Endothelial cell of umbilical vein (primary cell): ENCODE results near the gene C10orf53. TPM values are rescaled to one million over a fixed set of nuclear protein-coding genes. Genes with fewer than 3 reads are reported as not detected.

Experiments
- BruUV-seq: library from RNA; stranded (reverse); fragments of 400-500 nt; replicated peaks from 2 replicates; lab custom pipeline; 2021; lab: Mats Ljungman, UMichigan
- CTCF ChIA-PET: fragments of 300-600, 350-600 bp; sonication (Branson Sonifier 250); formaldehyde crosslinking; loops from one replicate; lab custom pipeline; 2021; ENCODE audit warnings: antibody characterized with exemption, inconsistent platforms; lab: Charles Lee
- POLR2A ChIA-PET: fragments of 300-600, 350-600 bp; sonication (Branson Sonifier 250); formaldehyde crosslinking; loops from one replicate; lab custom pipeline; 2021; ENCODE audit warnings: antibody characterized with exemption, inconsistent platforms; lab: Charles Lee
- DNase-seq: peaks from one replicate; pipeline ENCODE4 v3.0.0-alpha.2; 2011; ENCODE audit warnings: low read depth, low spot score
- FAIRE-seq: peaks from 2 replicates; lab custom pipeline; 2011; peaks lifted over from hg19 to GRCh38; lab: Jason Lieb, UNC
- H2AFZ ChIP-seq: 2 replicates; pipeline ENCODE4 v1.6.0; 2012; ENCODE audit warnings: low read depth, low read length, control low read depth, inconsistent platforms
- H3K27ac ChIP-seq: 2 replicates; pipeline ENCODE4 v1.5.1; 2011; ENCODE audit warnings: low read depth, mild to moderate bottlenecking, control low read depth, low read length, moderate library complexity; ENCODE audit not compliant: insufficient read depth
- H3K27me3 ChIP-seq, 2 experiments: 2 replicates each; pipeline versions ENCODE4 v1.6.0 to v1.6.1; 2011; ENCODE audit warnings: low read length in 2 of 2, mixed read lengths in 1 of 2; ENCODE audit not compliant: control insufficient read depth in 2 of 2, insufficient read depth in 2 of 2
- H3K36me3 ChIP-seq, 2 experiments: 2 replicates in 1 of 2; 3 replicates in 1 of 2; pipeline ENCODE4 v1.5.1; 2011; ENCODE audit warnings: low read length in 2 of 2, mild to moderate bottlenecking in 1 of 2, moderate library complexity in 1 of 2; ENCODE audit not compliant: control insufficient read depth in 2 of 2, insufficient read depth in 2 of 2; ENCODE audit errors: extremely low read depth in 1 of 2
- H3K4me1 ChIP-seq: 3 replicates; pipeline ENCODE4 v1.5.1; 2011; ENCODE audit warnings: mild to moderate bottlenecking, low read length; ENCODE audit not compliant: control insufficient read depth, insufficient read depth; ENCODE audit errors: extremely low read depth
- H3K4me2 ChIP-seq: 2 replicates; pipeline ENCODE4 v1.6.1; 2011; ENCODE audit warnings: low read length, control low read depth, mixed read lengths; ENCODE audit not compliant: insufficient read depth
- H3K4me3 ChIP-seq, 3 experiments: fragments of 200-600 bp in 1 of 3; sonication (generic), shearing (Covaris generic) in 1 of 3; replicated peaks in 1 of 3; 2 replicates each; pipeline ENCODE4 v1.5.1; 2011 to 2016; ENCODE audit warnings: control low read depth in 3 of 3, low read length in 3 of 3, mild to moderate bottlenecking in 2 of 3, inconsistent platforms in 1 of 3, low read depth in 1 of 3, moderate library complexity in 1 of 3; ENCODE audit not compliant: insufficient read depth in 1 of 3
- H3K79me2 ChIP-seq: 2 replicates; pipeline ENCODE4 v1.6.0; 2012; ENCODE audit warnings: low read length, inconsistent platforms; ENCODE audit not compliant: control insufficient read depth, insufficient read depth
- H3K9ac ChIP-seq: replicated peaks from 2 replicates; pipeline ENCODE3; 2011; ENCODE audit warnings: low read length, control low read depth; ENCODE audit not compliant: insufficient read depth; ENCODE audit errors: extremely low read depth
- H3K9me1 ChIP-seq: replicated peaks from 3 replicates; pipeline ENCODE4 v1.6.0; 2011; ENCODE audit warnings: mild to moderate bottlenecking, low read length; ENCODE audit not compliant: control insufficient read depth, insufficient read depth; ENCODE audit errors: extremely low read depth
- H3K9me3 ChIP-seq: replicated peaks from 2 replicates; pipeline ENCODE4 v1.5.1; 2012; ENCODE audit warnings: low read length, inconsistent platforms; ENCODE audit not compliant: control insufficient read depth, insufficient read depth
- H4K20me1 ChIP-seq: replicated peaks from 2 replicates; pipeline ENCODE3; 2011; ENCODE audit warnings: mild to moderate bottlenecking, low read length; ENCODE audit not compliant: control insufficient read depth, insufficient read depth; ENCODE audit errors: extremely low read depth
- EZH2 ChIP-seq: IDR thresholded peaks from 2 replicates; pipeline ENCODE4 v1.6.1; 2012; ENCODE audit warnings: borderline replicate concordance, low read depth, mild to moderate bottlenecking, moderate library complexity, low read length, inconsistent platforms; ENCODE audit not compliant: severe bottlenecking
- FOS ChIP-seq: IDR thresholded peaks from 2 replicates; pipeline ENCODE4 v1.6.1; 2011; ENCODE audit warnings: mild to moderate bottlenecking, low read length, moderate library complexity, borderline replicate concordance; ENCODE audit not compliant: insufficient read depth
- GATA2 ChIP-seq: IDR thresholded peaks from 2 replicates; pipeline ENCODE4 v1.7.0; 2011; ENCODE audit warnings: low read depth, mild to moderate bottlenecking, moderate library complexity, mixed read lengths, low read length; ENCODE audit not compliant: insufficient read length, insufficient read depth
- JUN ChIP-seq: IDR thresholded peaks from 2 replicates; pipeline ENCODE4 v1.6.1; 2011; ENCODE audit warnings: borderline replicate concordance, low read depth; ENCODE audit not compliant: insufficient read length, insufficient read depth
- MAX ChIP-seq: IDR thresholded peaks from 2 replicates; pipeline ENCODE4 v1.6.1; 2011; ENCODE audit not compliant: insufficient read depth, insufficient read length
- MYC ChIP-seq: IDR thresholded peaks from one replicate; pipeline ENCODE4 v1.6.1; 2011; ENCODE audit warnings: mild to moderate bottlenecking, low read depth, low read length
- POLR2A ChIP-seq: IDR thresholded peaks from 2 replicates; pipeline ENCODE4 v1.6.1; 2012; ENCODE audit warnings: low read depth, mild to moderate bottlenecking, control low read depth, low read length
- POLR2AphosphoS5 ChIP-seq: IDR thresholded peaks from 2 replicates; pipeline ENCODE4 v1.6.1; 2012; ENCODE audit warnings: low read depth, mild to moderate bottlenecking, control low read depth, low read length, moderate library complexity; ENCODE audit not compliant: insufficient read depth
- dilution Hi-C: fragments of 300-500 bp; cut with MboI; formaldehyde crosslinking; loops from one replicate; pipeline ENCODE4 v1.15.0; 2019; ENCODE audit warnings: low sequenced_read_pairs; ENCODE audit not compliant: extremely low pct_ligation_motif_present
- intact Hi-C: fragments of 100-400 bp; cut with micrococcal nuclease; formaldehyde crosslinking; loops from one replicate; pipeline ENCODE4 v1.10.0; 2022
- polyA plus RNA-seq, 4 experiments: library from polyadenylated mRNA; depleted of rRNA in 3 of 4; stranded (reverse) in 3 of 4; unstranded in 1 of 4; fragments of >200 nt; gene quantifications; 2 replicates each; pipeline versions ENCODE4 v1.2.1 to v1.2.3, GENCODE V29; 2011 to 2012; ENCODE audit warnings: missing spikeins in 1 of 4
- total RNA-seq: library from RNA; stranded (reverse); gene quantifications from 2 replicates; pipeline ENCODE4 v1.2.3, GENCODE V29; 2021
- TF ChIP-seq, protein P1 (sequence below), 2 donors: IDR thresholded peaks; 1 replicate in 1 of 2; 2 replicates in 1 of 2; pipeline ENCODE4 v1.5.1; 2011; ENCODE audit warnings: low read length in 2 of 2, mild to moderate bottlenecking in 2 of 2, moderate library complexity in 2 of 2, control low read depth in 1 of 2, inconsistent platforms in 1 of 2, low read depth in 1 of 2; ENCODE audit not compliant: insufficient read depth in 1 of 2; ENCODE audit errors: extremely low read depth in 1 of 2

Gene C10orf53
- total and polyA plus RNA-seq, 2 donors (not counting 3 experiments of a cell fraction or from before 2014, with no cell fraction given) = not detected

- intact Hi-C loops = no loop called here
These were observed 27.5 kb upstream of the C10orf53 start for GRCh38 chr10:49651917-49652316.

More at GRCh38 chr10:49651917-49652316, 27.5 kb upstream of the C10orf53 start:
- Histone ChIP-seq H3K4me2 (no peak overlapping the region), H3K27me3 (peaks cover 0 to 2% of the 10 kb centered on the region in 2 experiments), H3K4me3 (no peak overlapping the region), H3K36me3 (no peaks in the 10 kb centered on the region), H2AFZ (no peak overlapping the region), H3K79me2 (no peaks in the 10 kb centered on the region), H3K9ac (no peak overlapping the region), H3K9me1 (no peaks in the 10 kb centered on the region), H3K27ac (no peak overlapping the region), H3K4me1 (no peaks in the 10 kb centered on the region), H3K9me3 (no peaks in the 10 kb centered on the region), H4K20me1 (no peaks in the 10 kb centered on the region)
- POLR2A ChIA-PET = no interaction called here
- BruUV-seq = no TSS peak
- DNase-seq = no peak
- FAIRE-seq = no peak
- CTCF ChIA-PET = no interaction called here
- TF ChIP-seq POLR2A (no peak), MAX (no peak), JUN (no peak), FOS (no peak), GATA2 (no peak), POLR2AphosphoS5 (no peak), EZH2 (no peak), MYC (no peak)
- TF ChIP-seq, protein P1, sequence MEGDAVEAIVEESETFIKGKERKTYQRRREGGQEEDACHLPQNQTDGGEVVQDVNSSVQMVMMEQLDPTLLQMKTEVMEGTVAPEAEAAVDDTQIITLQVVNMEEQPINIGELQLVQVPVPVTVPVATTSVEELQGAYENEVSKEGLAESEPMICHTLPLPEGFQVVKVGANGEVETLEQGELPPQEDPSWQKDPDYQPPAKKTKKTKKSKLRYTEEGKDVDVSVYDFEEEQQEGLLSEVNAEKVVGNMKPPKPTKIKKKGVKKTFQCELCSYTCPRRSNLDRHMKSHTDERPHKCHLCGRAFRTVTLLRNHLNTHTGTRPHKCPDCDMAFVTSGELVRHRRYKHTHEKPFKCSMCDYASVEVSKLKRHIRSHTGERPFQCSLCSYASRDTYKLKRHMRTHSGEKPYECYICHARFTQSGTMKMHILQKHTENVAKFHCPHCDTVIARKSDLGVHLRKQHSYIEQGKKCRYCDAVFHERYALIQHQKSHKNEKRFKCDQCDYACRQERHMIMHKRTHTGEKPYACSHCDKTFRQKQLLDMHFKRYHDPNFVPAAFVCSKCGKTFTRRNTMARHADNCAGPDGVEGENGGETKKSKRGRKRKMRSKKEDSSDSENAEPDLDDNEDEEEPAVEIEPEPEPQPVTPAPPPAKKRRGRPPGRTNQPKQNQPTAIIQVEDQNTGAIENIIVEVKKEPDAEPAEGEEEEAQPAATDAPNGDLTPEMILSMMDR (IDR thresholded peaks at IDR 0.05; ENCODE audit: extremely low read depth in 1 of 2, insufficient read depth in 1 of 2, low read depth in 1 of 2, low read length in 2 of 2) = no peak
- dilution Hi-C loops = no loop called here
